NCI-H2029 (cell line): ENCODE data around the gene ANTXR1.

Experiments used
- DNase-seq: peaks from one replicate; lab custom pipeline; 2025; lab: John Stamatoyannopoulos, UW

The ANTXR1 gene

DNA sequence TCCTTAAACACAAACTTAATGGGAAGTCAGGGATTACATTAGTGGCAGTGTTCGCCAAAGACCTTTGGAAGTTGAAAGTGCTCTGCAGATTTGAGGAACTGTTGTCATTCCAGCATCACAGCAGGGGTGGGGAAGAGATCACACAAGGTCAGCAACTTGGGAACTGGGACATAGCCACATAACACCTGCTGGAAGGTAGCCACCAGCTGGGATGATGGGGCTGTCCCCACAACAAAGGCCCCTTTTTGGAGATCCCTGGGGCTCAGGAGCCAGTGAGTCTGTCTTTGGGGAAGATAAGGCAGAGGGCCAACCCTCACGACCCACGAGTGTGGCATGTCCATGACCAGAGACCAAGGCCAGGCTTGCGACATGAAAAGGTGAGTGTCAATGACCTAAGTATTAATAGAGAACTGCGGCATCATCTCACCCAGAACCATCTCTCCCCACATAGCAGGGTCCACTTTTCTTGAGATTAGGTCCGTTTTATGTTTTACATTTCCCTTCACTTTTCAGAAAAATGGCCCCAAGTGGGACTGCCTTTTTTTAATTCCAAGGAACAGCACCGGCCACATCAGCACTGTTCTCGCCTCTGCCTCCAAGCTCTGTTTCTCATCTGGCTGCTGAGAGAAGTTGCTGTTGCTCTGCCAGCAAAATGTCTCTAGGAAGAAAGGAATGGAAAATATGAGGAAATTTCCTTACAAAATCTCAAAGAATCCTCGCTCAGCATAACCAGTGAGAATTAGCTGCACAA lies 267.1 kb downstream of the ANTXR1 start:
- no peak for DNase-seq

DNA sequence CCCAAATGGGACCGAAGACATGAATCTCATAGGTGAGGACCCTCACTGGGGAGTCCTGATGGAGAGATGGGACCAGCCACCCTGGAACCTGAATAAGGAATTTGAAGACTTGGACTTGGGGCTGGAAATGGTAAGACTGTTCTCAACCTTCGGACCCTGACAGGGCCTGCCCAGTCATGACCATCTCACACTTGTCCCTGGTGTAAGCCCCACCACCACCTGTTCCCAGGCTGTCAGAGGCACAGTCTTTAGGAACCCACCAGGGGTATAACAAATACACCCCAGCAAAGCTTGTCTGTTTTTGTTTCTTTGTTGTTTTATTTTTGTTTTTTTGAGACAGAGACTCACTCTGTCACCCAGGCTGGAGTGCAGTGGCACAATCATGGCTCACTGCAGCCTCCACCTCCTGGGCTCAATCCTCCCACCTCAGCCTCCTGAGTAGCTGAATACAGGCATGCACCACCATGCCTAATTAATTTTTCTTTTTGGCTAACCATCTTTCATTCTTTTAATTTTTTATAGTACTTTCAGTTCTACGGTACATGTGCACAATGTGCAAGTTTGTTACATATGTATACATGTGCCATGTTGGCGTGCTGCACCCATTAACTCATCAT lies 267.9 kb downstream of the ANTXR1 start:
- DNase-seq: no peak

DNA sequence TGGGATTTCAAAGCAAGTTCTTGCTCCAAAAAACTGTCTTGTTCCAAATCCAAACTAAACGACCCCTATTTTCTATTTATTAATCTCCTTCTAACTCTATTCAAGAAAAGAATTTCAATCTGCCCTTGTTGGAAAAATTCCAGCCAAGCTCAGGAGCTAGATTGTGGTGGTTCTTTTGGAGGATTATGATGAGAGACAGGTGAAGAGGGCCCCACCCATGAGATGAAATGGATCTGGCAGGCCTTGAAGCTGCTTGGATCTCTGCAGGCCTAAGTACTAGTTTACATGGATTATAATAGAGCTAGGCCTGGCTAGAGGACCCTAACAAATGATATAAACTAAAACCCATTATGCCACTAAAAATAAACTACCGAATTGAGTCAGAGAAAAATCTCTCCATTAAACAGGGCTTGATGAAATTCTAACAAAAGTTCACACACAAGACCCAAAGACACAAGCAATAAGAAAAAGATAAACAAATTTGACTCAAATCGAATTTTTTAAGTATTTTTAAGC lies 272.5 kb downstream of the ANTXR1 start:
- DNase-seq: no peak

DNA sequence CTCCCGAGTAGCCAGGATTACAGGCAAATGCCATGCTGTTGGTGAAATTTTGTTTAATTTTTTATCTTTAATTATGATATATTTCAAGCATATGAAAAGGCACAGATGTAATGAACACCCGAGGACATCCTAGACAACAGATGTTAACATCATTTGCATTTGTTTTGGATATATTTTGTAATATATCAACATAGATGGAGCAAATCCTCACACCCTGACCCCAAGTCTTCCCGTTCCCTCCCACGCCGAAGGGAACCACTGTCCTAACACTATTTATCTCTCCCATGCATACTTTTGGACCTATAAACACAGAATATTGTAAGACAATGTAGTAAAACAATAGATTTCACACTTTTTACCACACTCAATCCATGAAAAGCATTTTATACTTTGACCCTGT lies 274.6 kb downstream of the ANTXR1 start:
- no peak for DNase-seq

DNA sequence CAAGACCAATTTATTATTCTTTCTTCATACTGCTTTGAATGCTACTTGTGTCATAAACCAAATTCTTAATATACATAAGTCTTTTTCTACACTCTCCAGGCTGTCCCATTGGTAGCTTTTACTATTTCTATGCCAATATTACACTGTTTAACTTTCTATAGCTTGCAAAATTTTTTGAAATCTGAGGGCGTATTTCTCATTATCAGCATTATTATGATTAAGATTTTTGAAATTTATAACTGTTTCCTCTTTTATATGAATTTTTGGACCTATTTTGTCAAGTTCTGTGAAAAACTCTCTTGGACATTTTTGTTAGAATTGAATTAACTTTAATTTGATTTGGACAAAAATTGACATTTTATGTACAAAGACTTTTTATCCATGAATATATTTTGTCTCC lies 275.4 kb downstream of the ANTXR1 start:
- DNase-seq: no peak

DNA sequence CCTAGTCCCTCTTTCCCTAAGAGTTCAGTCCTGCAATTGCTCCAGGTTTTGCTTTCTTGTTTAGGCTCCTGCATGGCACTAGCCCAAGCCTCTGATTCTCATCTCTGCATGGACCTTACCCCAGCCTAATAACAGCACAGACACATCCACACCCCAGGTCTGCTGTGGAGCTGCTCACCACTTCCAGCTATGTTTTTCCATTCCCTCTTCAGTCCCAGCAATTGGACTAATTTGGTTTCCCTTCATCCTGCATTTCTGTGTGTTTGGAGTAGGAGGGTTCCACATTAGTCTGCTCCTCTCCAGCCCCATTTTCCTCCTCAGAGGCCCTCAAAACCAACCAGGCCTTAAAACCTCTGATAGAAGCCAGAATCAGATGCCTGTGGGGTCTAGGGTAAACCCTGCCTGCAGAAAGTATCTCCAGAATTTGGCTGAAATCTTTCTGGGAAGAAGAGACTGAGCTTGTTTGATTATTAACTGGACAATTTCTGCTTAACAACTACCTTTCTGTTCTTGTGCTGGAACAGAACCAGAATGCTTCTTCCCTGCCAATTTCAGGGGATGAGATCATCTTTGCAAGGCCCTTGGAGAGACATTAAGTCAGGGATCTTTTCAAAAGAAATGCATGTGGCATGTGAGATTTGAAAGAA lies 278.1 kb downstream of the ANTXR1 start:
- DNase-seq: no peak

DNA sequence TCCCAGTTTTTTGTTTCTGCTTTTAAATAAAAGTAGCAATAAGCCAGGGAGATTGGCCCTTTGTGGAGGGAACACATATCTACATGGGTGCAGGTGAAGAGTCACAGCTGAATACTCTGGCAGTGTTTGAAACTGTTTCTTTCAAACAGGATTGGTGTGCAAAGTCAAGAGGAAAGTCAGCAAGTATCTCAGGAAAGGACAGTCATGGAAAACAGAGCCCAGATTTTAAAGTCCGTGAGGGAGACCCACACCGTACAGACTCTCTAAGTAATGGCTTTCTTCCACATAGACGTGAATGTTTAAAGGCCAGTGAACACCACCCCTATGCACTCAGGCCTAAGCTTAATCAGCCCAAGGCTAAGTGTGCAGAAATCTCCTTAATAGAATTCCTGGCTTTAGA lies 278.7 kb downstream of the ANTXR1 start:
- no peak for DNase-seq

DNA sequence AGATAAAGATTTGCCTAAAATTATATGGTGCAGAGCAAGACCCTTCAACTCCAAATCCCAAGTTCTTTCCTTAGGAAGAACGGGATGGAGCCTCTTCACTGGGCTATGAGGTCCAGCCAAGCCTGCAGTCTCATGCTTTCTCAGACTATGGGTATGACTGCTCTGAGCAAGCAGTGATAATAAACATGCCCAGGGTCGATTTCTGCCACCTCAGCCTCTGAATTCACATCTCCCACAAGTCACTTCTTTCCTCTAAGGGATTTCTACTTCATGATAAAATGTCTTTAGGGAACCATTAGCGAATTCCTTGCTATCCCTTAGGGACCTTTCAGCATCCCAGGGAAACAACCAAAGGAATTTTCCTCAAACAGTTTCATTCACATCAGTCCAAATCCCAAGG lies 279.3 kb downstream of the ANTXR1 start:
- DNase-seq: no peak

DNA sequence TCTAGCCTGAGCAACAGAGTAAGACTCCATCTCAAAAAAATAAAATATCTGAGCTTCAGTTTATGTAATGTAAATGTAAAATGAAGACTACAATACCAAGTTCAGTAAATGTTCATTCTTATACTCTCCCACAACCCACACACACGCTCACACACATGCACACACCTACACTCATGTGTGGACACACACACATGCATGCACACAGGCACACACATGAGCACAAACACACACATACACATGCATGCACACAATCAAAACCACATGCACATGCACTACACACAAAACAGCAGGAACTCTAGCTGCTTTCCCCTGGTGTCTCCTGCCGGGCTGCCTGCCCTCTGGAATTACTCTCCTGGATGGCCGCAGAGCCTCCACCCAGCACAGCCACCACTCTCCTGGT lies 283.4 kb downstream of the ANTXR1 start:
- DNase-seq: no peak

DNA sequence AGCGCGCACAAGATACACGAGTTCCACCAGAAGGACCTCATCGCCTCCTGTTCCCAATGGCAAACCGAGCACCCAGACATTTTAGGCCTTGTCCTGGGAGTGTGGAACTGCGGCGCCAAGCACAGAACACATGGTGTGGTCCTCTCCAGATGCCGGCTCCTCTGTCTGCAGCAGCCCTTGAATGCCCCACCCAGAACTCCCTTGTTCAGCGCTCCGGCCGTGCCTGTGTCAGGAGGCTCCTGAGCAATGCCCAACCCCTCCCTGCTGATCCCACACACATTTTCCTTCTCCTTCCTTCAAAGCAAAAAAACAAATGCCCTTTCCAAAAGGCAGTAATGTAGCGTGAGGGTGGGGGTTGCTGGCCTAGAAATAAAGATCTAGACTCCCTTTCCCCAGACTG lies 284.2 kb downstream of the ANTXR1 start:
- DNase-seq: no peak

DNA sequence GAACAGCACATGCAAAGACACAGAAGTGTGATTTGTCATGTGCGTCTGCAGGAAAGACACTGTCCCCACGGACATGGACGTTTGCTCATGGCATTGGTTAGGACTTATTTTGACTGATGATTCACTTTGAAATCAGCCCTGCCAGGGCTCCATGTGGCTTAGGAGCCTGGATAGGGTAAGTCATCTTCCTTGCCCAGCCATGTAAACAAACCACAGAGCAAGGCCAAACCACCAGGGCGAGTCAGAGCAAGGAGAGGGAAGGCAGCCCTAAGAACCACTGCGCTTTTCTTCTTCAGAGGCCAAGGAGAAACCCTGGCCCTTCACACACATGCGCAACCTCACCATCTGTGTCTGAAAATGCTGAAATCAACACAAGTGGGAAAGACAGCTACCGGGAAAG lies 285.3 kb downstream of the ANTXR1 start:
- DNase-seq: no peak

DNA sequence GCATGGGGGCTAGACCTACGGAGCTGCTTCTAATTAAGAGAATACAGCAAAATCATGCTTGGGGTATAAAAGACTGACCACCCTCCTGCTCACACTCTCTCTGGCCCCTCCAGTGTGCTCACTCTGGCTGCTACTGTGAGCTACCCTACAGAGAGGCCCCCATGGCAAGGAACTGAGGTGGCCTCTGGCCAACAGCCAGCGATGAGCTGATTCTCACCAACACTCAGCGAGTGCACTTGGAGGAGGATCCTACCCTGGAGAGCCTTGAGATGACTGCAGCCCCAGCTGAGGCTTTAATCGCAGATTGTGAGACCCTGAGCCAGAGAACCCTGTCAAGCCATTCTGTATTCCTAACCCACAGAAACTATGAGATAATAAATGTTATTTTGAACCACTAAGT lies 285.9 kb downstream of the ANTXR1 start:
- no peak for DNase-seq
